HG03571 (cell line): ENCODE results near the gene B4GALNT4.
"Not testable (repeated sequence)": the region's sequence is repeated elsewhere in the genome, so short reads cannot be mapped to it uniquely, and the experiment has no call there.

Experiments used
- ATAC-seq: cut with Tn5 transposase; IDR thresholded peaks from one replicate; pipeline ENCODE4 v1.9.1; 2021; ENCODE audit not compliant: unreplicated experiment

Gene B4GALNT4

GRCh38 chr11:405954-406795 is 36.9 kb downstream of the B4GALNT4 start:
- ATAC-seq, result no peak

GRCh38 chr11:406796-407650 is 37.7 kb downstream of the B4GALNT4 start:
- ATAC-seq, result peak; percentile 60

GRCh38 chr11:407651-408123 is 38.4 kb downstream of the B4GALNT4 start:
- no peak for ATAC-seq

- ATAC-seq, result no peak
Measured at GRCh38 chr11:408154-409007, 39.1 kb downstream of the B4GALNT4 start.

GRCh38 chr11:409008-409599 is 39.8 kb downstream of the B4GALNT4 start:
- ATAC-seq, result no peak

- ATAC-seq, result no peak
Measured at GRCh38 chr11:409600-410483, 40.5 kb downstream of the B4GALNT4 start.

GRCh38 chr11:410711-411110 is 41.4 kb downstream of the B4GALNT4 start:
- ATAC-seq, result not testable (repeated sequence)

GRCh38 chr11:411520-411919 is 42.2 kb downstream of the B4GALNT4 start:
- ATAC-seq, result not testable (repeated sequence)

GRCh38 chr11:412641-413119 is 43.4 kb downstream of the B4GALNT4 start:
- ATAC-seq, result no peak

- no peak for ATAC-seq
Measured at GRCh38 chr11:413120-414081, 44.1 kb downstream of the B4GALNT4 start.

GRCh38 chr11:414318-414857 is 45.1 kb downstream of the B4GALNT4 start:
- no peak for ATAC-seq

- no peak for ATAC-seq
Measured at GRCh38 chr11:415640-416041, 46.3 kb downstream of the B4GALNT4 start.

- ATAC-seq, result no peak
Measured at GRCh38 chr11:416051-416756, 46.9 kb downstream of the B4GALNT4 start.

- no peak for ATAC-seq
Measured at GRCh38 chr11:416757-417621, 47.7 kb downstream of the B4GALNT4 start.

- no peak for ATAC-seq
Measured at GRCh38 chr11:417652-418342, 48.5 kb downstream of the B4GALNT4 start.
